ENCODE measurements around the gene ABCB6. TPM values are rescaled to one million over a fixed set of nuclear protein-coding genes. Genes with fewer than 3 reads are reported as not detected.
"Not testable (repeated sequence)": the region's sequence is repeated elsewhere in the genome, so short reads cannot be mapped to it uniquely, and the experiment has no call there.

Gene ABCB6
- total RNA-seq, 1 donor from 2014 or later: 65.8 TPM

GRCh38 chr2:219213486-219214071 is 5.2 kb downstream of the ABCB6 start:
- DNase-seq (ENCODE audit: low spot score): no peak

GRCh38 chr2:219213026-219213415 is 5.7 kb downstream of the ABCB6 start:
- DNase-seq (ENCODE audit: low spot score): no peak

- no peak for DNase-seq (ENCODE audit: low spot score)
These were observed 7.8 kb downstream of the ABCB6 start for GRCh38 chr2:219210886-219211362.

- DNase-seq (ENCODE audit: low spot score): no peak
These were observed 8.4 kb downstream of the ABCB6 start for GRCh38 chr2:219210196-219210885.

- no peak for DNase-seq (ENCODE audit: low spot score)
These were observed 9.2 kb downstream of the ABCB6 start for GRCh38 chr2:219209236-219210195.

- no peak for DNase-seq (ENCODE audit: low spot score)
These were observed 10.6 kb downstream of the ABCB6 start for GRCh38 chr2:219207884-219208740.

- no peak for DNase-seq (ENCODE audit: low spot score)
These were observed 11.4 kb downstream of the ABCB6 start for GRCh38 chr2:219207134-219207883.

GRCh38 chr2:219206328-219207133 is 12.2 kb downstream of the ABCB6 start, which contains the start of gene ZFAND2B:
Gene ZFAND2B (plus strand): TSS chr2:219206782. CDS start chr2:219206988, 206 bp downstream.
- DNase-seq (ENCODE audit: low spot score): peak; percentile 95

GRCh38 chr2:219205981-219206327 is 12.8 kb downstream of the ABCB6 start:
- no peak for DNase-seq (ENCODE audit: low spot score)

- DNase-seq (ENCODE audit: low spot score): no peak
These were observed 13.6 kb downstream of the ABCB6 start for GRCh38 chr2:219205165-219205538.

GRCh38 chr2:219204425-219205164 is 14.2 kb downstream of the ABCB6 start:
- DNase-seq (ENCODE audit: low spot score): no peak

GRCh38 chr2:219201331-219201730 is 17.4 kb downstream of the ABCB6 start:
- DNase-seq (ENCODE audit: low spot score): not testable (repeated sequence)

- not testable (repeated sequence) for DNase-seq (ENCODE audit: low spot score)
These were observed 18.0 kb downstream of the ABCB6 start for GRCh38 chr2:219200502-219201326.

- DNase-seq (ENCODE audit: low spot score): no peak
These were observed 19.1 kb downstream of the ABCB6 start for GRCh38 chr2:219199470-219200211.

- DNase-seq (ENCODE audit: low spot score): no peak
These were observed 19.8 kb downstream of the ABCB6 start for GRCh38 chr2:219198974-219199373.

GRCh38 chr2:219197388-219197787 is 21.4 kb downstream of the ABCB6 start:
- no peak for DNase-seq (ENCODE audit: low spot score)

GRCh38 chr2:219186754-219187456 is 31.9 kb downstream of the ABCB6 start:
- DNase-seq (ENCODE audit: low spot score): no peak

Data from mucosa of gallbladder (tissue), 1 donor.